ENCODE measurements around the gene FOXP2. TPM values are rescaled to one million over a fixed set of nuclear protein-coding genes. Genes with fewer than 3 reads are reported as not detected.
"Not testable (repeated sequence)": the region's sequence is repeated elsewhere in the genome, so short reads cannot be mapped to it uniquely, and the experiment has no call there.

The FOXP2 gene
- total RNA-seq, 1 donor, result not detected

DNA sequence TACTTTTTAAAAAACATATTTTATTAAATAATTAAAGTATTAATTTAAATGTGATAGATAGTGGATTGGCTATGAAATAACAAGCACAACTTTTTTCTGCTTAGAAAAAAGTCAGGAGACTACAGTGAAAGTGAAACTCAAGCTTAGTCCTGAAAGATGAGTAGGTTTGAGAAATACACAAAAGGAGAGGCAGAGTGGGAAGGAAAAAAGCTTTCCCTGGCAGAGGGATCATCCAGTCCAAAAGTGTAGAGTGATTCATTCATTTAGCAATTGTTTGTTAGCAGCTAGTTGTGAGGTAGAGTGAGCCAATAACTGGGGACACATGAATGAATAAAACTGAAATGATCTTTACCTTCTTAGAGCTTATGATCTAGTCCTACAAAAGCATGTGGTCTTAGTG, 93.5 kb downstream of the FOXP2 start:
- no peaks in the 10 kb centered on the region for H3K27me3 ChIP-seq (ENCODE audit: insufficient read depth, low read length)
- no peaks in the 10 kb centered on the region for H3K9me3 ChIP-seq (ENCODE audit: low read depth, low read length)
- H3K4me1 ChIP-seq (ENCODE audit: insufficient read depth, low read length), result no peaks in the 10 kb centered on the region
- H3K4me3 ChIP-seq (ENCODE audit: low read length), result no peak overlapping the region

DNA sequence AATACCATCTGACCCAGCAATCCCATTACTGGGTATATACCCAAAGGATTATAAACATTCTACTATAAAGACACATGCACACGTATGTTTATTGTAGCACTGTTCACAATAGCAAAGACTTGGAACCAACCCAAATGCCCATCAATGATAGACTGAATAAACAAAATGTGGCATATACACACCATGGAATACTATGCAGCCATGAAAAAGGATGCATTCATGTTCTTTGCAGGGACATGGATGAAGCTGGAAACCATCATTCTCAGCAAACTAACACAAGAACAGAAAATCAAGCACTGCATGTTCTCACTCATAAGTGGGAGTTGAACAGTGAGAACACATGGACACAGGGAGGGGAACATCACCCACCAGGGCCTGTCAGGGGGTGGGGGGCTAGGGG, 96.2 kb downstream of the FOXP2 start:
- not testable (repeated sequence) for H3K4me3 ChIP-seq (ENCODE audit: low read length); H3K4me1 ChIP-seq (ENCODE audit: insufficient read depth, low read length); H3K27me3 ChIP-seq (ENCODE audit: insufficient read depth, low read length); H3K9me3 ChIP-seq (ENCODE audit: low read depth, low read length)

DNA sequence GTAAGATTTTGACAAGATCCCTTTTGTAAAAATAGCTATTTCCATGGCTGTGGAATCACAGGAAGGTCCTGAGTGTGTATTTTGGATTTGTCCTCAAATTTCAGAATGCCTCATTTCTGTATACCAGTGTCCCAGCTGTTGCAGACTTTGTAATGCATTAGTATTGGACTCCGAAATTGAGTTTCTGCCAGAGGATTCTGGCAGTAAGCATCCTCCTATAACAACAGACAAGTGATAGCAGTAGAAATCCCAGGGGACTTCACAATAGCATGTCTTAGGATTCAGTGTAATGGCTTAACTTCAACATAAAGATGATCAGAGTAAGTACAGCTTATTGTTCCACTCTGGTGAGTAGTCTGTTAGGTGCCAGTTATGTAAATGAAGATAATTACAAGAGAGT, 104.6 kb downstream of the FOXP2 start:
- Histone ChIP-seq H3K27me3 (ENCODE audit: insufficient read depth, low read length) (no peaks in the 10 kb centered on the region), H3K9me3 (ENCODE audit: low read depth, low read length) (no peaks in the 10 kb centered on the region), H3K4me1 (ENCODE audit: insufficient read depth, low read length) (no peaks in the 10 kb centered on the region), H3K4me3 (ENCODE audit: low read length) (no peak overlapping the region)

DNA sequence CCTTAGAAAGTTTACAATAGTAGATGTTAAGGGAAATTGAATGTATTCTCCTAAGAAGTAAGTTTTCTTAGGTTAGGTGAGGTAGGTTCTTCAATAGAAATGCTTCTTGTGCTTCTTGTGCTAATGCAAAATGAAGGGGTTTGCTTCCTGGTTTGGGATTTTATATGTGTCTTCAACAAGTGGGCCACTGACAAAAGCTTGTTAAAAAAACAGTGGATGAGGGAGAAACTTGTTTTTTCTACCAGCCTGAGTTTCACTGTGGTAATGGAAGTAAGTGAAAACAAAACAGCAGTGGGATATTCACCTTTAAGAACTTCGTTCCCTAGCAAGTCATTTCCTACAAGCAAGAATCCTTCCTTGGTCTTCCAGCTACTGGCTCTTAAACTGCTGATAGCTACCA, 107.5 kb downstream of the FOXP2 start:
- H3K9me3 ChIP-seq (ENCODE audit: low read depth, low read length), result no peaks in the 10 kb centered on the region

DNA sequence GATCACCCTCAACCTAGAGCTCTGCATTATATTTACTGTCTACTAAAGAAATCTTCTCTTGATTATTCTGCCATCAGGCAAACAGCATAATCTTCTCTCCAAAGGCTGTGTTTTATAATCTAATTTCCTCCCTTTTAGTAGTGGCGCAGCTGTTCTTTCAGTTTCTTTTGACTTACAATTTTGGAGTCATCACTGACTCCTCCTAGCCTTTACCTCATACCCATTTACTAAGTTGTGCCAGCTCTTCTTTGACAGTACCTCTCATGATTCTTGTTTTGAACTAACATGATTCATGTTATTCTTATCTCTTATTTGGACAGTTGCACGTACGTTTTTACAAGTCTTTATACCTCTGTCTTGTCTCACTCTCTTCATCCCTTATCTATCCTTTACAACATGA, 113.0 kb downstream of the FOXP2 start:
- Histone ChIP-seq H3K9me3 (ENCODE audit: low read depth, low read length) (no peaks in the 10 kb centered on the region), H3K27me3 (ENCODE audit: insufficient read depth, low read length) (no peaks in the 10 kb centered on the region), H3K4me3 (ENCODE audit: low read length) (no peak overlapping the region), H3K4me1 (ENCODE audit: insufficient read depth, low read length) (no peaks in the 10 kb centered on the region)

More for the DNA sequence above, 107.5 kb downstream of the FOXP2 start:
- no peaks in the 10 kb centered on the region for H3K27me3 ChIP-seq (ENCODE audit: insufficient read depth, low read length)
- no peaks in the 10 kb centered on the region for H3K4me1 ChIP-seq (ENCODE audit: insufficient read depth, low read length)
- H3K4me3 ChIP-seq (ENCODE audit: low read length), result no peak overlapping the region

DNA sequence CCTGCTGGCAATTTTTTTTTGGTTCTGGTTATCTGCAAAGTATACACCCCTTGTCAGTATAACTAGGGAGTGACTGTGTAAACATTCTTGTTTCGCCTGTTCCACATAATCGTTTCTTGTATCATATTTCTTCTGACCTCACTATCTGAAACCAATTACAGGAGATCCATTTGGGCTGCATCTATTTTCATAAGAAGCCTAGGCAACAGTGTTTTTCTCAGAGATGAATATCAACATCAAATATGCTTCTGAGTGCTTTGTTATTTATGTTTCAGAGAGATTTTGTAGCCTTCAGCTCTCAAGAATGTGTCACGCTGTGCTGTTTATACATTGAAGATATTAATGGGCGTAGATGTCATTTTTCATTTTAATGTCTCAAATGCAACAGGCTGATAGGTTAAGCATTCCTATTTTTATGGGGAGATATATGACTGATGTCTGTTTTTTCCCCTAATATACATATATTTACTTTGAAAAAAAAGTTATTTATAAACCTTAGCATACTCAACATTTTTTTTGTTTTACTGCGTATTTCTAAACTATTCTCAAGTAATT, 115.5 kb downstream of the FOXP2 start:
- Histone ChIP-seq H3K27me3 (ENCODE audit: insufficient read depth, low read length) (no peaks in the 10 kb centered on the region), H3K4me1 (ENCODE audit: insufficient read depth, low read length) (no peaks in the 10 kb centered on the region), H3K9me3 (ENCODE audit: low read depth, low read length) (no peaks in the 10 kb centered on the region), H3K4me3 (ENCODE audit: low read length) (no peak overlapping the region)

DNA sequence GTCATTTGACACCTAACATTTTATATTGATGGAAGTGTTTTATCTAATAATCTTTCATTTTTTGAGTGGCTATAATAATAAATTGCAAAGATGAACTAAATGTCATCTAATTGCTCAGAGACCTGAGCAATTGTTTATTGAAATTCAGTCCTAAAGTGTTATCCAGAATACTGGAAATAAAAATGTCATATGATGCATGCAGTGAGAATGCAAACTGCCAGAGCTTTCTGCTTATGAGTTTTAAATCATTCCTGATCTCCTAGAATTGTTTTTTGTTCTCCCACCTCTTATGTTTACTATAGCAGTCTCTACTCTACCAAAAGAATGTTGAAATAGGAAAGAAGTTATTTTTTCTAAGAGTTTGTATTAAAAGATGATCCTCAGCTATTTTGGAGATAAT, 116.7 kb downstream of the FOXP2 start:
- Histone ChIP-seq H3K4me1 (ENCODE audit: insufficient read depth, low read length) (no peaks in the 10 kb centered on the region), H3K4me3 (ENCODE audit: low read length) (no peak overlapping the region), H3K9me3 (ENCODE audit: low read depth, low read length) (no peaks in the 10 kb centered on the region), H3K27me3 (ENCODE audit: insufficient read depth, low read length) (no peaks in the 10 kb centered on the region)

DNA sequence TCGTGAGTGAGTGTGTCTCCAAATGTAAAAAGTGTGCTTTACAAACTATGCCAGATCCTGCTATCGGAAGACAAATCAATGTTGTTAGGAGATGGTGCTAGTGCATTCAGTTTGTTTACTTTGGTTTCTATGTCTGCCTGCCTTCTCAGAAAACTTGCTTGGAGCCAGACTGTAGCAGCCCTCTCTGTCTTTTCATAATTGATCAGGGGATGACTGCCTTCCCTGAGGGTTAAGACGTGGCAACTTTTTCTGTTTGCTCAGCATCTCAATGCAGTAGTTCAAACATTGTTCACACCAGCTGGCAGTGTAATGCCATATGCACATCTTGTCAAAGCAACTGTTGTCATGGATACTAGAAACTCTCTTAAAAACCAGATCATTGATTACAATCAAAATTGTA, 118.5 kb downstream of the FOXP2 start:
- Histone ChIP-seq H3K27me3 (ENCODE audit: insufficient read depth, low read length) (no peaks in the 10 kb centered on the region), H3K9me3 (ENCODE audit: low read depth, low read length) (no peaks in the 10 kb centered on the region)

DNA sequence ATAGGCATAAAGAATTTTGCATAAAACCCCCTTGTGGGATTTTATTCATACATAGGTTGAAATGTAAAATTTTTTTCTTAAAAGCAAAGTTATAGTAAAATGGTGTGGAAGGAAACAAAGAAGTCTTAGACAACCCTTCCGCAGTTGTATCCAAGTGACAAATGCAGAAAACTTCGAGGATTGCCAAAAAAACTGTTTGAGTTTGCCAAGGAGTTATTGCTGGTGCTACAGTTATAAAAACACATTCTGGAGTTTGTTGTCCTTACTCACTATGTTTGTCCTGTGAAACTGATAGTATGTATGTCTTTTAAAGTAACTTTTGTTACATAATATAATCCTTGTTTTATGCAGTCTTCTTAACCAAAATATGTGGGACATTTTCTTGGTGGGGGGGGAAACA, 120.3 kb downstream of the FOXP2 start:
- Histone ChIP-seq H3K4me3 (ENCODE audit: low read length) (no peak overlapping the region), H3K9me3 (ENCODE audit: low read depth, low read length) (no peaks in the 10 kb centered on the region), H3K4me1 (ENCODE audit: insufficient read depth, low read length) (no peaks in the 10 kb centered on the region), H3K27me3 (ENCODE audit: insufficient read depth, low read length) (no peaks in the 10 kb centered on the region)

More for the DNA sequence above, 118.5 kb downstream of the FOXP2 start:
- Histone ChIP-seq H3K4me3 (ENCODE audit: low read length) (no peak overlapping the region), H3K4me1 (ENCODE audit: insufficient read depth, low read length) (no peaks in the 10 kb centered on the region)

DNA sequence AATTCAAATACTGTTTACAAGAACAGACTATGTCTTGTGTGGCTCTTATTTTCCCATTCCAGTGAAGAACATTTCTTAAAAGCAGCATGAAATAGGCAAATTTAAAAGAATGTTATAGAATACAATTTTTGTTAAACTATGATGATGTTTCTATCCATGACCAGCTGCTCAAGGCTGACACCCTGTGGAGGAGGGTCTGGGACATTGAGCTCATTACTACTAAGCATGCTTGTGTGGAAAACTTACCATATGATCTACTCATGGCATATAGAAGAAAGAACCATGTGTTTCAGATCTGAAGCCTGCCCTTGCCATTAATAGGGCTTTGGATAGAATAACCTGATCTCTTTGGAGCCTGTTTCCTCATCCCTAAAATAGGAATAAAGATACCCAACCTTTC, 125.0 kb downstream of the FOXP2 start:
- no peaks in the 10 kb centered on the region for H3K9me3 ChIP-seq (ENCODE audit: low read depth, low read length)
- H3K27me3 ChIP-seq (ENCODE audit: insufficient read depth, low read length), result no peaks in the 10 kb centered on the region
- H3K4me1 ChIP-seq (ENCODE audit: insufficient read depth, low read length), result no peaks in the 10 kb centered on the region
- H3K4me3 ChIP-seq (ENCODE audit: low read length), result no peak overlapping the region

DNA sequence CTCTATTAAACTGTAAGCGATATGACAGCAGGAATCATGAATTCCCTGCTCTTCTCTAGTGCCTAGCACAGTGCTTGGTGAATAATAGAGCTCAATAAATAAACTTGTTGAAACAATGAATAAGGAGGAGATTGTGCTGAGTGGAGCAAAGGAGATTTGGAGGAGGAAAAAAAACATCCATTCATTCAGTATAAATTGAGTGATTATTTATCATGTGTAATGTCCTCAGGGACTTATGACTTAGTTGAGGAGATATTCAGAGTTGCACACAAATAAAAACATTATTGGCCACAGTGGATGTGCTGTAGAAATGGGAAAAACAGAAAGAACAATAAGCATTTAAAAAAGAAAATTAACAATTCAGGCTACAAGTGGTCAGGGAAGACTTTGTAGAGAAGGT, 125.7 kb downstream of the FOXP2 start:
- Histone ChIP-seq H3K4me1 (ENCODE audit: insufficient read depth, low read length) (no peaks in the 10 kb centered on the region), H3K27me3 (ENCODE audit: insufficient read depth, low read length) (no peaks in the 10 kb centered on the region), H3K4me3 (ENCODE audit: low read length) (no peak overlapping the region), H3K9me3 (ENCODE audit: low read depth, low read length) (no peaks in the 10 kb centered on the region)

DNA sequence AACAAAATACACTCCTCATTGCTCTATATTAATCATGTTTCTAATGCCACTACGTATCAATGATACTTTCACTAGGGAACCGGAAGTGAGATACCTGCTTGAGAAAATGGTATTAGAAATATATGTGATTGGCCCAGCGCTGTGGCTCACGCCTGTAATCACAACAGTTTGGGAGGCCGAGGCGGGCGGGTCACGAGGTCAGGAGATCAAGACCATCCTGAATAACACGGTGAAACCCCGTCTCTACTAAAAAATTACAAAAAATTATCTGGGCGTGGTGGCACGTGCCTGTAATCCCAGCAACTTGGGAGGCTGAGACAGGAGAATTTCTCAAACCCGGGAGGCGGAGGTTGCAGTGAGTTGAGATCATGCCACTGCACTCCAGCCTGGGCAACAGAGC, 132.7 kb downstream of the FOXP2 start:
- not testable (repeated sequence) for H3K4me1 ChIP-seq (ENCODE audit: insufficient read depth, low read length); H3K27me3 ChIP-seq (ENCODE audit: insufficient read depth, low read length); H3K9me3 ChIP-seq (ENCODE audit: low read depth, low read length); H3K4me3 ChIP-seq (ENCODE audit: low read length)

DNA sequence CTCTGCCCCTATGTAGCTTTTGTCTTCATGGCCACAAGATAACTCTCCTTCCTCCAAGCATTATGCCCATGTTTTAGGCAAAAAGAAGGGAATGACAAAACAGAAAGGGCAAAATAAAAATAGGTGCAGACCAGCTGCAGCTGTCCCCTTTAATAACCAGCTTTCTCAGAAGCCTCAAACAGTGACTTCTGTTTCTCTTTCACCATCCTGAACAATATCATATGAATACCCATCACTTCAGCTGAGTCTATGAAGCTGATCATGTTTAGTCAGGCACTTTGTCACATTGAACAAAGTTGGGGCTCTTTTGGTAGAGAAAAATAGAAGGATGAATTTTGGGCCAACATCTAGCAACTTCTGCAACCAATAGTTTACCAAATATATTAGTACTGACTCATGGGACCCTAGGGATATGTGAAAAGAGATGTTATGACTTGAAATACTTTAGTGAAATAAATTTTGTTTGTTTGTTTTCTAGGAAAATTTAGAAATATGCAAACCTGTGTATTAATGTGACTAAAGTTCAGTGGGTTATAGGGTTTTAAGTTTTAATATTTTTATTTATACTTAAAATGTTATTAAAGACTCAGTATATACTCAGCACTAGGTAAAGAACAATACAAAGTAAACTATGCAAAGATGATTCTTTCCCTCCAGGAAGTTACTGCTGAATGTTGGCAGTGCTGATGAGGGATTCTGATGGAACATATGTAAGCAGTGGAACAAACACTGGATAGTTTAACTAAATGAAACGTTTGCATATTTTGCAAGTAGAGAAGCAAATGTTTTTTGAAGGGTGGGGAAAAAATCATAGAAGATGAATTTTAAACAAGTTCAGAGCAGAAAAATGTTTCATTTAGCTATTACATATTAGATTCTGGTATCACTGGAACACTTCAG, 133.7 kb downstream of the FOXP2 start:
- Histone ChIP-seq H3K4me1 (ENCODE audit: insufficient read depth, low read length) (no peaks in the 10 kb centered on the region), H3K4me3 (ENCODE audit: low read length) (no peak overlapping the region), H3K9me3 (ENCODE audit: low read depth, low read length) (no peaks in the 10 kb centered on the region), H3K27me3 (ENCODE audit: insufficient read depth, low read length) (no peaks in the 10 kb centered on the region)

DNA sequence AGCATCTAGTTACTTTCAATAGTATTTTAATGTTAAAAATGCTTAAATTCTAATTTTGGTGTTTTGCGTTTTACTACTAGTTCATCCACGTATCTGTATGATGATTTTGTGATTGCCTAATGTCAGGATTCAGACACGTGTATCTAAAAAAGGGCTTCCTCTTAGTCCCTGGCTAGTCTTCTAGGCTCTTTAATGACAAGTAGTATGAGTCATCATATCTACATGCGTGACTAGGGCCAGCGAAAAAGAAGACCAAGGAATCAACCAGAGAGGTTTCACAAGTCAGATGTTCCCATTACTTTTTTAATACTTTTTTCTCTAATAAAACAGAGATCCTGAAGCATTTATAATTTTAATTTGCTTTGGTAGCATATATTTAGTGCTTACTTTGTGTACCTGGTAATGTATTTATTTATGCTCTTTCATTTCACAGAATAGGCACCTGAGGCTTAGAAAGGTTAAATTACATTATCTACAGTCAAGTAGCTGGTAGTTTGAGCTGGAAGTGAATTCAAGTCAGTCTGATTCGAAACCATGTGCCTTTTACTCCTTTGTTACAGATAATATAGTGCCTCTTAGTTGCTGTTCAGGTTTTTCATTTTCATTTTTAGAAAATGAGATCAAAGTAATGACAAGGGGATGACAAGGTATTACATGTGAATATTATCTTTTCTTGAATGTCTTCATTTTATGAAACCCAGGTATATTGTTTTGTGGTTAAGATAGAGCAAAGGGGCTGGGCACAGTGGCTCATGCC, 140.3 kb downstream of the FOXP2 start:
- no peaks in the 10 kb centered on the region for H3K9me3 ChIP-seq (ENCODE audit: low read depth, low read length)
- no peaks in the 10 kb centered on the region for H3K27me3 ChIP-seq (ENCODE audit: insufficient read depth, low read length)
- no peak overlapping the region for H3K4me3 ChIP-seq (ENCODE audit: low read length)
- no peaks in the 10 kb centered on the region for H3K4me1 ChIP-seq (ENCODE audit: insufficient read depth, low read length)

DNA sequence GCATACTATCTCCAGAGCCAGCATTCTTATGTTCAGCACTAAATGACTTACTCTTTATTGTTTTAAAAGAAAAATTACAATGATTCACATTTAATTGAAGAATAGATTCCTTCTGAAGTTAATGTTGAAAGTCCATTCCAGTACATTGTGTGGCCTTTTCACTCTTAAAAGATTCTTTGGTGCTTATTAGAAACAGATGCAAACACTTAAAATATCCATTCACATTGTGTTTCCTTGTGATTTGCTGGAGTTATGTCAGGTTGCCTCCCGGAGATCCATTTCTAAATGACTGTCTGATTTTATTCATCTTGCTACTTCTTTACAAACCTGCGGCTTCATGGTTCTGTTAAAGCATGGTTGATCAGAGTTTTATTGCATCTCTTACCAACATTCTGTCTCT, 152.8 kb downstream of the FOXP2 start:
- H3K4me1 ChIP-seq (ENCODE audit: insufficient read depth, low read length), result no peaks in the 10 kb centered on the region
- no peaks in the 10 kb centered on the region for H3K27me3 ChIP-seq (ENCODE audit: insufficient read depth, low read length)
- H3K9me3 ChIP-seq (ENCODE audit: low read depth, low read length), result no peaks in the 10 kb centered on the region
- no peak overlapping the region for H3K4me3 ChIP-seq (ENCODE audit: low read length)
